ENCODE measurements around the gene TEX14. TPM values are rescaled to one million over a fixed set of nuclear protein-coding genes. Genes with fewer than 3 reads are reported as not detected.

The TEX14 gene
- total RNA-seq, 1 experiment from 2014 or later: 0.31 TPM

- H3K18ac ChIP-seq (ENCODE audit: insufficient read length, low read depth, low read length): no peak overlapping the region
- H2BK120ac ChIP-seq (ENCODE audit: low read depth, low read length, poor library complexity, severe bottlenecking): no peak overlapping the region
- Mint-ChIP-seq H3K9me3 (no peaks in the 10 kb centered on the region), H3K4me1 (peaks cover 0 to 3% of the 10 kb centered on the region in 2 experiments; a peak in 1 of 4 replicates), H3K27ac (no peak overlapping the region), H3K4me3 (no peak overlapping the region), H3K27me3 (ENCODE audit: low read depth) (no peaks in the 10 kb centered on the region; the same call in 1 of the 2 replicates), H3K36me3 (ENCODE audit: insufficient read depth in 1 of 3, low read depth in 3 of 3) (no peaks in the 10 kb centered on the region)
- WGBS (ENCODE audit: extremely low coverage, insufficient read length, low lambda C conversion rate): no CpG with 5 or more reads among the region's 5 CpGs
- no peak overlapping the region for H3K14ac ChIP-seq (ENCODE audit: insufficient read depth, low read length)
- no peak overlapping the region for H2BK20ac ChIP-seq (ENCODE audit: low read depth, low read length, poor library complexity, severe bottlenecking)
- H4K5ac ChIP-seq (ENCODE audit: insufficient read length, low read depth, low read length): no peak overlapping the region
- H3K4ac ChIP-seq (ENCODE audit: low read depth, low read length): no peak overlapping the region
- H3K9ac ChIP-seq (ENCODE audit: extremely low read depth, insufficient read length, low read length): no peak overlapping the region
- TF ChIP-seq, protein P1, sequence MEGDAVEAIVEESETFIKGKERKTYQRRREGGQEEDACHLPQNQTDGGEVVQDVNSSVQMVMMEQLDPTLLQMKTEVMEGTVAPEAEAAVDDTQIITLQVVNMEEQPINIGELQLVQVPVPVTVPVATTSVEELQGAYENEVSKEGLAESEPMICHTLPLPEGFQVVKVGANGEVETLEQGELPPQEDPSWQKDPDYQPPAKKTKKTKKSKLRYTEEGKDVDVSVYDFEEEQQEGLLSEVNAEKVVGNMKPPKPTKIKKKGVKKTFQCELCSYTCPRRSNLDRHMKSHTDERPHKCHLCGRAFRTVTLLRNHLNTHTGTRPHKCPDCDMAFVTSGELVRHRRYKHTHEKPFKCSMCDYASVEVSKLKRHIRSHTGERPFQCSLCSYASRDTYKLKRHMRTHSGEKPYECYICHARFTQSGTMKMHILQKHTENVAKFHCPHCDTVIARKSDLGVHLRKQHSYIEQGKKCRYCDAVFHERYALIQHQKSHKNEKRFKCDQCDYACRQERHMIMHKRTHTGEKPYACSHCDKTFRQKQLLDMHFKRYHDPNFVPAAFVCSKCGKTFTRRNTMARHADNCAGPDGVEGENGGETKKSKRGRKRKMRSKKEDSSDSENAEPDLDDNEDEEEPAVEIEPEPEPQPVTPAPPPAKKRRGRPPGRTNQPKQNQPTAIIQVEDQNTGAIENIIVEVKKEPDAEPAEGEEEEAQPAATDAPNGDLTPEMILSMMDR (conservative IDR thresholded peaks at IDR 0.05): peak; percentile 41
- no peaks in the 10 kb centered on the region for H3K4me1 ChIP-seq (ENCODE audit: insufficient read depth, low read length)
- no peak overlapping the region for H3K27ac ChIP-seq (ENCODE audit: insufficient read length, low read depth, low read length)
- H3K27me3 ChIP-seq (ENCODE audit: insufficient read depth, low read length): no peaks in the 10 kb centered on the region
- H3K79me1 ChIP-seq (ENCODE audit: insufficient read depth, low read depth, low read length, poor library complexity, severe bottlenecking): no peaks in the 10 kb centered on the region
- H2BK12ac ChIP-seq (ENCODE audit: insufficient read length, low read depth, low read length): no peak overlapping the region
- no peak overlapping the region for H3T11ph ChIP-seq (ENCODE audit: low read length)
- H4K20me1 ChIP-seq (ENCODE audit: control insufficient read depth, insufficient read depth, insufficient read length): no peaks in the 10 kb centered on the region
- H3K56ac ChIP-seq (ENCODE audit: insufficient read length, low read depth, low read length): no peak overlapping the region
- no peaks in the 10 kb centered on the region for H3K9me3 ChIP-seq (ENCODE audit: control insufficient read depth, low read depth, low read length)
- no peak overlapping the region for H3K4me2 ChIP-seq (ENCODE audit: insufficient read depth, insufficient read length, low read length)
- no peak overlapping the region for H2AFZ ChIP-seq (ENCODE audit: low read length)
- H2BK15ac ChIP-seq (ENCODE audit: low read depth, low read length): no peak overlapping the region
- no peaks in the 10 kb centered on the region for H3K23me2 ChIP-seq (ENCODE audit: insufficient read length, low read depth, low read length, poor library complexity, severe bottlenecking)
- no peak for DNase-seq
- no peak overlapping the region for H4K91ac ChIP-seq (ENCODE audit: insufficient read length, low read depth, low read length)
- no peaks in the 10 kb centered on the region for H3K79me2 ChIP-seq (ENCODE audit: insufficient read depth, low read length)
- H4K8ac ChIP-seq (replicated peaks; ENCODE audit: insufficient read length, low read depth, low read length): no peak overlapping the region
- no peak overlapping the region for H2AK5ac ChIP-seq (ENCODE audit: insufficient read length, low read length)
- H3K23ac ChIP-seq (ENCODE audit: insufficient read length, low read depth, low read length): no peak overlapping the region
- no peak overlapping the region for H2BK5ac ChIP-seq (ENCODE audit: insufficient read length, low read length)
These were observed 96.6 kb downstream of the TEX14 start for GRCh38 chr17:58595194-58595792.
